HFFc6 (cell line): Measurements from ENCODE around the gene MICAL2. TPM values are rescaled to one million over a fixed set of nuclear protein-coding genes. Genes with fewer than 3 reads are reported as not detected.

Source experiments
- DNase-seq: peaks from one replicate; pipeline ENCODE4 v3.0.0-alpha.2; 2018
- H3K27ac Mint-ChIP-seq: 2 replicates; pipeline ENCODE4 v1.8.0; 2020; ENCODE audit warnings: mild to moderate bottlenecking, mixed read lengths
- H3K27me3 Mint-ChIP-seq: 2 replicates; pipeline ENCODE4 v1.8.0; 2021; ENCODE audit warnings: mild to moderate bottlenecking, moderate library complexity, mixed read lengths; ENCODE audit not compliant: insufficient read depth
- H3K36me3 Mint-ChIP-seq: 2 replicates; pipeline ENCODE4 v1.8.0; 2021; ENCODE audit warnings: low read depth, mixed read lengths
- H3K4me1 Mint-ChIP-seq: 2 replicates; pipeline ENCODE4 v1.8.0; 2020; ENCODE audit warnings: low read depth, mixed read lengths
- H3K4me3 Mint-ChIP-seq: 2 replicates; pipeline ENCODE4 v1.8.0; 2020; ENCODE audit warnings: mild to moderate bottlenecking, moderate library complexity, mixed read lengths
- H3K9me3 Mint-ChIP-seq: 2 replicates; pipeline ENCODE4 v1.8.0; 2020; ENCODE audit warnings: mild to moderate bottlenecking, mixed read lengths
- CTCF ChIP-seq: fragments of 200-600 bp; sonication (generic); IDR thresholded peaks from 2 replicates; pipeline ENCODE4 v1.5.0; 2021; ENCODE audit warnings: antibody characterized with exemption, mild to moderate bottlenecking
- total RNA-seq, 6 experiments: library from RNA; stranded (reverse); fragmentation: NEBNext Ultra II Directional; extraction: Animal tissue kit (Norgen Biotek cat#: 25700); gene quantifications; 2 replicates in 1 of 6; 3 replicates in 5 of 6; pipeline ENCODE4 v1.2.3, GENCODE V29; 2021

Gene MICAL2
- total RNA-seq, 6 experiments from 2014 or later, result 199 to 252 (median 233) TPM

DNA sequence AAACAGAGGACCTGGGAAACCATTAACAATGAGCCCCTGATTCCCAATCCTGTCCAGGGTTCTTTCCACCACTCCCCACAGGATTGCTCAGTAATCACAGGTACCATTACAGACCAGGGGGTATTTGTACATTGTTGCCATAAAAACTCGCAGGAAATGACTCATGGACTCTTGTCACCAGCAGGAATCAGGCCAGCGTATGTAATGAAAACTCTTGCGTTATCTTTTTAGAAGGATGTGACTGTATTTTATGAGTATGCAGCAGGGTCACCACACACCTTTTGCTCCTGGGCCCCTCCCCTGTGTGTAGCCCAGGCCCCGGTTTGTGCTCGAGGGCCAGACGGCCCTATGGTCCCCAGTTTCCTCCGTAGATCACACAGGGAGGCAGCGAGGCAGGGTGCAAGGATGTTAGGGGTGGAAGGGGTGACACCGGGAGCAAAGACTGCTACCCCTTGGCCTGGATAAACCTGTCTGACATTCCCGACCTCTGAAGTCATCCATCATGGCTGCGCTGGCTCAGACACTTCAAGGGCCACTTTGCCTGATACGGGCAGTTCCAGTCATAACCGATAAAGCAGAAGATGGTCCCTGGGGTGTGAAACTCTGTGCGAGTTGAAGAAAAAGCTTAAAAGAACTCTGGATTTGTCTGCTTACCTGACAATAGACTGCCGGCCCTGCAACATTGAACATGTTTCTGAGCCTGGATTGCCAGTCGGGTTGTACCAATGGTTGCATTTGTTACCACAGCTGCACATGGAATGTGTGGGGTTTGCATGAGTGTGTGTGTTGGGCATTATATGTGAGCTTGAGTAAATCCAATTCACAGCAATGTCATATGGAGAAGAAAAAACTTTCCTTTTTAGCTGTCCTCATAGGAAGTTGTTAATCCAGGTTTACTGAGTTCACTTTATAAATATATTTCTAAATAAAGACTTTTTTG is 56.9 kb downstream of the MICAL2 start:
- peaks cover 3% of the 10 kb centered on the region for H3K27me3 Mint-ChIP-seq
- no peaks in the 10 kb centered on the region for H3K9me3 Mint-ChIP-seq
- H3K27ac Mint-ChIP-seq, result peak overlapping the region; percentile 99
- no peak for TF ChIP-seq CTCF
- H3K4me3 Mint-ChIP-seq, result peak overlapping the region; percentile 76
- peaks cover 96% of the 10 kb centered on the region for H3K4me1 Mint-ChIP-seq
- peaks cover 65% of the 10 kb centered on the region for H3K36me3 Mint-ChIP-seq
- DNase-seq, result peak; percentile 90

DNA sequence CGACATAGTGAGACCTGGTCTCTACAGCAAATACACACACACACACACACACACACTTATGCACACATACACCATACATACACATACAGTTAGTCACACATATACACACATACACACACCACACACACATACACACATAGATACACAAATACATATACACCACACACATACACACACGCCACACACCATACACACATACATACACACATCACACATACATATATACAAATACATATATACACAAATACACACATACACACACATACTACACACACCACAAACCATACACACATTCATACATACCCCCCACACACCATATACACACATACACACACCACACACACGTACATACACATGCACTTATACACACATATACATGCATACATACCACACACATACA is 57.7 kb downstream of the MICAL2 start:
- H3K4me1 Mint-ChIP-seq, result peaks cover 96% of the 10 kb centered on the region
- H3K36me3 Mint-ChIP-seq, result peaks cover 60% of the 10 kb centered on the region
- H3K4me3 Mint-ChIP-seq, result peak overlapping the region; percentile 32; the same call in 1 of the 2 replicates
- TF ChIP-seq CTCF, result no peak
- peak overlapping the region; percentile 99 for H3K27ac Mint-ChIP-seq
- peaks cover 2% of the 10 kb centered on the region for H3K27me3 Mint-ChIP-seq
- DNase-seq, result no peak
- H3K9me3 Mint-ChIP-seq, result no peaks in the 10 kb centered on the region

DNA sequence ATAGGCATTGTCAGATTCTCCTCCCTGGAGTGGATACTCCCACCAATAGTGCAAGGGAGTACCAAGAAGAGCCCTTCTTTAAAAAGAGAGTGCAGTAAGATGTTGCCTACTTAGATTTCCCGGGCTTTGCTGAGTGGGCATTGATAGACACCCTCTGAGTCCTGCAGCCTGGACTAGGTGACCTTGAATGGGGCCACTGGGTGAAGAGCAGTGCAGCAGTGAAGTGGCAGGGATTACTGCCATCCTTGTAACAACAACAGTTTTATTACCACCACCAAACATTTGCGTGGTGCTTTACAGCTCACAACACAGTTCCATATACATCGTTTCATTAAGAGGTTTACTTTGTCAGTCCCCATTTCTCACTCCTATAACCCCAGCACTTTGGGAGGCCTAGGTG is 59.4 kb downstream of the MICAL2 start:
- no peaks in the 10 kb centered on the region; the same call in none of the 2 replicates for H3K27me3 Mint-ChIP-seq
- H3K27ac Mint-ChIP-seq, result peak overlapping the region; percentile 89
- H3K9me3 Mint-ChIP-seq, result no peaks in the 10 kb centered on the region
- no peak overlapping the region for H3K4me3 Mint-ChIP-seq
- H3K36me3 Mint-ChIP-seq, result peaks cover 61% of the 10 kb centered on the region
- no peak for DNase-seq
- H3K4me1 Mint-ChIP-seq, result peaks cover 96% of the 10 kb centered on the region
- no peak for TF ChIP-seq CTCF

DNA sequence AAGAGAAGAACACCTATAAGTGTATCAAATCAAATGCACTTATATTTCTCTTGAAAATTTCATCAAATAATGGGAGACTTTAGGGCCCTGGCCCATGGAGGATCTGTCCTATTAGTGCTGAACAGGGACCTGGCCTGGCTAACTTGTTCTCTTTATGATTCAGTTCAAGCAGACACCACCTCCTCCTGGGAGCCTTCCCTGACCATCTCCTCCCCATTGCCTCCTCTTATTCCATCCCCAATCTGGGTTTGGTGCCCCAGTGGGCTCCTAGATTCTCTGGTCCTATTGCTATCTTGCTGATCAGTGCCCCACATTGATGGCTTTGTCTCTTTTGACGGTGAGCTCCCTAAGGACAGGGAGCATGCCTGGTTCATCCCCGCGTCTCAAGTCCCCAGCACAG is 60.1 kb downstream of the MICAL2 start:
- peak overlapping the region; percentile 89 for H3K27ac Mint-ChIP-seq
- no peak for DNase-seq
- peaks cover 96% of the 10 kb centered on the region for H3K4me1 Mint-ChIP-seq
- H3K27me3 Mint-ChIP-seq, result no peaks in the 10 kb centered on the region; the same call in none of the 2 replicates
- no peaks in the 10 kb centered on the region for H3K9me3 Mint-ChIP-seq
- H3K4me3 Mint-ChIP-seq, result no peak overlapping the region
- peaks cover 58% of the 10 kb centered on the region for H3K36me3 Mint-ChIP-seq
- no peak for TF ChIP-seq CTCF

DNA sequence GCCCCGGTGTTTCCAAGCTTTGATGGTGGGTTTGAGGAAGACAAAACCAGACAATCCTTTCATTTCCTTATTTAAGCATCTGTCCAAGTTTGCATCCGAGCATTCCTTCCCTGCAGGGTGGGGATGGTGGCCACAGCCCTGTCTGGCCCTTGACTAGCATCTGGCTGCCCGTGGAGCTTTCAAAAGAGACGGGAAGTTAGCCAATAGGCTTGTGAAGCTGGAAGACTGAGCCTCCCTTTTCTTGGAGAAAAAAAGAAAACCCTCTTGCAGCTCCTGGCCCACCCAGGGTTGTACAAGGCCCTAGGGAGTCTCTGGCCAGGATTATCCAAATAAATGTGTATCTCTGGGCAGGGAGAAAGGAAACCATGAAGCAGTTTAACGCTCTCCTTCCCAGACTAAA is 60.6 kb downstream of the MICAL2 start:
- Mint-ChIP-seq H3K36me3 (peaks cover 53% of the 10 kb centered on the region), H3K4me1 (peaks cover 96% of the 10 kb centered on the region), H3K27ac (peak overlapping the region; percentile 89), H3K4me3 (no peak overlapping the region), H3K9me3 (no peaks in the 10 kb centered on the region), H3K27me3 (no peaks in the 10 kb centered on the region; the same call in 1 of the 2 replicates)
- no peak for TF ChIP-seq CTCF
- no peak for DNase-seq
